Activated CD8-positive, alpha-beta memory T cell treated with anti-CD3 and anti-CD28 coated beads, Interleukin-2, amount 50 U/mL, for 1 hour (primary cell): ENCODE results near the gene KNG1.
"Not testable (repeated sequence)": the region's sequence is repeated elsewhere in the genome, so short reads cannot be mapped to it uniquely, and the experiment has no call there.

ENCODE experiments used
- DNase-seq: peaks from one replicate; pipeline ENCODE4 v3.0.0-alpha.2; 2020; ENCODE audit errors: extremely low read depth

The KNG1 gene

DNA sequence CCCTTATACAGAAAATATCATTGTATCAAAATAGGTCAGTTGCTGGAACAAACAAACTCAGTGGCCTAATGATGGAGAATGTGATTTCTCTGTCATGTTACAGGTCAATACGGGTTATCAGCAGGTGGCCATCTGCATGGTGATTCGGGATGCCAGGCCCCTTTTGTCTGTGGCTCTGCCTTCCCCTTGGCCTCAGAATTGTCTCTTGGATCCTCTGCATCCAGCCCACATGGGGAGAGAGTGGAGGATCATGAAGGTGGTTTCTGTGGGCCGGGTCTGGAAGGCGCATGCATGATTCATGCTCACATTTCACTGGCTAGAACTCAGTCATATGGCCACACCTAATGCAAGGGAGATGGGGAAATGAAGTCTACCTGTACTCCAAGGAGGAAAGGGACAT, 6.5 kb upstream of the KNG1 start:
- DNase-seq, result not testable (repeated sequence)

DNA sequence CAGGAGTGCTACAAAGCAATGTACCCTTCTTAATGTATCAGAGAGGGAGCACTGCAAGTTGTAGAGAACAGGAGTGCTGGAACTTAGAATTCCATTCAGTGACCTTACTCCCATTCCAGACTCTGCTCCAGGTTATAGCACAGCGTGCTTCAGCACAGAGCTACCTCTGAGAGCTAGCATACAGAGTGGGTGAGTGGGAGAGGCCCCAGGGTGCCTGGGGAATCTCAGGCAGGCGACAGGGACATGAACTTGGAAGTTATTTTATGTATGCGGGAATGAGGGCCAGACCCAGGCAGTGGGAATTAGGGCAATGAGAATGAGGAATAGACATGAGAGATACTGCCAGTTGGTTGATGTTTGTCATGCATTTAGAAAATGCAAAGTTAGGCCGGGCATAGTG, 3.7 kb upstream of the KNG1 start:
- DNase-seq, result no peak

DNA sequence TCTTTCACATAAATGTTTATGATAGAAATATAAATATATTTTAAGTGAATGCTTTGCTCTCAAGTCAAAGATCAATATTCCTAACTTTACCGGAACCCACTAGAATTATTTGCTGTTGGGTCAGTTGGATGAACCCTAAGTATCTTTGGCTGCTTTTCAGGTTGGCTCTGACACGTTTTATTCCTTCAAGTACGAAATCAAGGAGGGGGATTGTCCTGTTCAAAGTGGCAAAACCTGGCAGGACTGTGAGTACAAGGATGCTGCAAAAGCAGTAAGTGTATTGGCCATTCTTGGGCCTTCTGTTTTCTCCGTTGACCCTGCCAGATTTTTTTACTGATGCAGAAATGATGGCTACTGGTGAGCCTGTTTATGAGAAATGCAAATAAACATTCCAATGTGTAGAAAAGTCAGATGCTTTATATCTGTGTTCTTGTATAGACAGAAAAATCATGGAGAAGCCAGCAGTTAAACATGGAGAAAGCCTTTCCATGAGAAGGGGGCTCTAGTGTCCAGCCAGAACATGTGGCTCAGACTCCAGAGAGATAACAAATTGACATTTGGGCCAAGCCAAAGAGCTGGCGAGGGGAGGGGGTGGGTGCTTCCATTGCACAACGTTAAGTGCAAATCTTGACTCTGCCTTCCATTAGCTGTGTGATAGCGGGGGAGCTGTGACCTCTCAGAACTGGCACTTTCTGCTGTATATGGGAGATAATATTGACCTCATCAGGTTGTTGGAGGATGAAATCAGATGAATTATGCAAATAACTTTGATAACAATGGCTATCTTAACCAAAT, 3.0 kb downstream of the KNG1 start:
- no peak for DNase-seq

DNA sequence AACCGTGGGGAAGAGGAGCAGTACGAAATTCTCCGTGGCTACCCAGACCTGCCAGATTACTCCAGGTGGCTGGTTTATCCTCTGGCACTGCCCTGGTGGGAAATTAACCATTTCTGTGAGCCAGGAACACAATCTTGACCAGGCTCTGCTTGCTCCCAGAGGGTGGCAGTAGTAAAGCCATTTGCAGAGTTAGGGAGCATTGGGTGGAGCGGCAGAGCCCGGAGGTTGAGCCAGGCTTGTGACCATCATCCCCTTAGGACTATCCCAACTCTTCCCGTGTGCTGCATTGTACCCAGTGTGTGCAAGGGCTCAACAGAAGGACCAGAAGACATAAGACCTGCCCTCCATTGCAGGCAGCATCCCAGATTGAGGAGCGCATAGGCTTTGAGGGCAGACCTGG, 5.3 kb downstream of the KNG1 start:
- DNase-seq, result no peak

DNA sequence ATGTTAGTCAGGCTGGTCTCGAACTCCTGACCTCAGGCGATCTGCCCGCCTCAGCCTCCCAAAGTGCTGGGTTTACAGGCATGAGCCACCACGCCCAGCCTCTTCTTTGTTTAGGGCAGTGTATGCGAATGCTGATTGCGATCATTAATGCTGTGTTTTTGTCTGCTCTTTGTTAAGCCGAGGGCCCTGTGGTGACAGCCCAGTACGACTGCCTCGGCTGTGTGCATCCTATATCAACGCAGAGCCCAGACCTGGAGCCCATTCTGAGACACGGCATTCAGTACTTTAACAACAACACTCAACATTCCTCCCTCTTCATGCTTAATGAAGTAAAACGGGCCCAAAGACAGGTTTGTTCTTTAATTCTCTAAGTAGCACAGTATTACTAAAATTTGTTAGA, 7.8 kb downstream of the KNG1 start:
- no peak for DNase-seq

DNA sequence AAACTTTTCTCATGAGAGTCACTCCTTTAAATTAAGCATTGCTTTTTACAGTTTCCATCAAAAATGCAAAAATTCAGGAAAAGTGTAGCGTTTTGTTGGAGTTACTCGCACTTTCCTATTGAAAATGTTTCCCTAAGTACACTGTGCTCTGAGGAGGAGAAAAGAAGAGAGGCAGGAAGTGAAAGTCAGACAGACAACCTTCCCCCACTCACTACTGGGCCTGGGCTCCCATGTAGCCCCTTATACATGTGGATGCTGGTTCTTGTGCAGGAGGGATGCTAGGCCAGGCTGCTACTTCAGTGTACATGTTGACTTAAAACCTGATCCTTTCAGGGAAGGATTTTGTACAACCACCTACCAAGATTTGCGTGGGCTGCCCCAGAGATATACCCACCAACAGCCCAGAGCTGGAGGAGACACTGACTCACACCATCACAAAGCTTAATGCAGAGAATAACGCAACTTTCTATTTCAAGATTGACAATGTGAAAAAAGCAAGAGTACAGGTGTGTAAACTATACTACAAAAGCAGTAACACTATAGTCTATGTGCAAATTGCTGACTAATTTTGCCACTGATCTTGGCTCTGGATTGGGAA, 15.1 kb downstream of the KNG1 start:
- DNase-seq, result no peak

DNA sequence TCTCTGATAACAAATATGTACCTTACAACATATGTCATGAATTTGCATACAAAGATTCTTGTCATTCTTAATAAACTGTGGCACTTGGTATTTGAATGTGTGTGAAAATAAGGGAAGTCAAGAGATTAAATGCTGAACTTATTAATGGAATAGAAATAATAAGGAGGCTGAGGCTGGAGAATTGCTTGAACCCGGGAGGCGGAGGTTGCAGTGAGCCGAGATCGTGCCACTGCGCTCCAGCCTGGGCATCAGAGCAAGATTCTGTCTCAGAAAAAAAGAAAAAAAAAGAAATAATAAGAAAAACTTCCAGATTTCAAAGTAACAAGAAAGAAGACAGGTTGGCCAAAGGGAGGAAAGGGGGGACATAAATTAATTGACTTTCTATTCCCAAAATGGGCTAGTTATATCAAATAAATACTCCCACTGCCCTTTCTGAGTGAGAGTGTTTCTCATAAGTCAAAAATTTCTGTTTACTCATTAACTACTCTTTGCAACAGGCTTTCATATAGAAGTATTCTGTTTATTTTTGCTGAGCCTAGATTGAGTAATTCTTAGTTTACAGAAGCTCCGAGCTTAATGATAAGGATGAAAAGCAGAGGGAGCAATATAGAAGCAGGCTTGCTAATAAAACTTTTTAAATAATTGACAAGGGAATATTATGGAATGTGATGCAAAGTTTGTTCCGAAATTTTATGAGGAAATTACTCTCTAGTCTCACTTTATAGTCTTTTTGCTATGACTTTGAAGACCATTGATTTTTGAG, 25.6 kb downstream of the KNG1 start:
- no peak for DNase-seq

DNA sequence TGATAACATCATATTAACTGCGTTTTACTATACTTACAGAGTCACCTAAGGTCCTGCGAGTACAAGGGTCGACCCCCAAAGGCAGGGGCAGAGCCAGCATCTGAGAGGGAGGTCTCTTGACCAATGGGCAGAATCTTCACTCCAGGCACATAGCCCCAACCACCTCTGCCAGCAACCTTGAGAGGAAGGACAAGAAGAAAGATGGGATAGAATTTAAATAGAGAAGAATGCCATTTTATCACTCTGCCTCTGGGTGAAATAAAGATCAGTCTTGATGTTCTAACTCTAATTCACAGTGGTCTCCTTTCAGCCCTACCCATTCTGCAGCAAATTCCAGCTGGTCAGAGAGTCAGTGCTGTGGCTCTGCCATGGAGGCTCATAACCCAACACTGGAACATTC, 26.5 kb downstream of the KNG1 start:
- no peak for DNase-seq

DNA sequence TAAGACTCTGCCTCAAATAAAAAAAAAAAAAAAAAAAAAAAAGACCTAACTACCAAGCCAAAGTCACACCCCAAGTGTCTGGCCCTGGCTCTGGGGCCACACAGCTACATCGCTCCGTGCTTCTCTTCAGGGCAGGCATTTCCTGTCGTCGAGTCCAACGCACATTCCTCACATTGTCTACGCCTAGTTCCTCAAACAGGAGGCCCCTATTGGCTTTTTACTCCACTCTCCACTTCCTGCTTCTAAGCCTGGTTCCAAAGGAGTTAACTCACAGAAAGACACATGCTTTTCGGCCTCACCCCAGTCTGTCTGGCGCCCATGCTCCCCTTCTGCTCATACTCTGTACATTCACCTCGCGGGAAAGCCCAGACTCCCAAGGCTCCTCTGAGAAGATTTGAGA, 28.8 kb downstream of the KNG1 start:
- no peak for DNase-seq

DNA sequence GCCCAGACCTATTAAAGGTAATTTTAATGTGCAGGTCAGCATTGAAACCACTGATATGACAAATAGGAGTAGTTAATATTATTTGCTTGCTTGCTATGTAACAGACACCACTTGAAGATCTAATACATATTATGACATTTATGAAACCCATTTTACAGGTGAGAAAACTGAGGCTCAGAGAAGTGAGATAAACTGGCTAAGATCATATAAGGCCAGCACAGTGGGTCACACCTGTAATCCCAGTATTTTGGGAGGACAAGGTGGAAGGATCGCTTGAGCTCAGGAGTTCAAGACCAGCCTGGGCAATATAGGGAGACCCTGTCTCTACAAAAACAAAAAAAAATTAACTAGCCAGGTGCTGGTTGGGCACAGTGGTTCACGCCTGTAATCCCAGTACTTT, 33.2 kb downstream of the KNG1 start:
- DNase-seq, result no peak

DNA sequence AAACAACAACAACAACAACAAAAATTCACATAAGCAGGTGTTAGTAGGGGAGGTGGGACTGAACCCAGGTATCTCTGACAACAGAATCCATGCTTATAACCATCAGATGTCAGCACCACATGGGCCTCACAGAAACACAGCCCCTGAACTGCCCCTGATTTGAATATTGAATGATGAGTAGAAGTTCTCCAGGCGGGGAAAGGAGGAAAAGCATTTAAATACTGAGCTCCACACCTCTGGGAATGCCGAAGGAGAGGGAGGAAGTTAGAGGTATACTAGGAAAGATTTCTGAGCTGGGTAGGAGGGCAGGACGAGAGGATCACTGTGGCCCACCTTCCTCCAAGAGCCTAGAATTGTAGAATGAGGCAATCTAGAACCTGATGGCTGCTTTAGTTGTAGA, 34.3 kb downstream of the KNG1 start:
- no peak for DNase-seq

DNA sequence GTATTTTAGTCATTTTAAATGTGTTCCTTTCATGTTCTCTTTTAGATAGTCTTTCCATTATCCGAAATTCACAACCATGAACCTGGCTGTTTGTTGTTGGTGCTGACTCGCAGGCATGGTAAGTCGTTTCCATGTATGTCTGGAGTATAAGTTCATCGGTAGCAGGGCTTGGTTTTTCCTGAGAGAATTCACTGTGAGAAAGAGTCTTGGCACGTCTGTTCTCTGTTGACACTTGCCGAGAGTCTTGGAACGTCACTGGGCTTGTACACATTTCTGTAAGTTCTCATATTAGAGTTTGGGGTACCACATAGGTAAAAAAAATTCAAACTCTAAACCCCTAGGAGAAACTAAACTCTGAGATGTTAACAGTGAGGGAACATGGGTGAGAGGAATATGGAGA, 36.8 kb downstream of the KNG1 start:
- no peak for DNase-seq

DNA sequence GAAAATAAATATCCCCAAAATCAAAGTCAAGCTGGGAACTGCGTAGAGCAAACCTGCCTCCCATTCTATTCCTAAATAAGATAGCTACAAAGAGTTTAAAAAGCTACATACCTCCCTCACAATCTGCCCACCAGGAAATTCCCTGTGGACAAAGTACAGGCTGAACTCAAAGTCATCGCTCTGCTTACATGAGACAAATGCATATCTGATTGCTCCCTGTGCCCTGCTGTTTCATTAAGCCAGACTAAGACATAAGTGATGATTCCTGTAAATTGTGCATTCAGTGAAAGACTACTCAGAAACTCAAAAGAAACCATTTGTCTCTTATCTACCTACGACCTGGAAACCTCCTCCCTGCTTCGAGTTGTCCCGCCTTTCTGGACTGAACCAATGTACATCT, 37.7 kb downstream of the KNG1 start:
- DNase-seq, result no peak

DNA sequence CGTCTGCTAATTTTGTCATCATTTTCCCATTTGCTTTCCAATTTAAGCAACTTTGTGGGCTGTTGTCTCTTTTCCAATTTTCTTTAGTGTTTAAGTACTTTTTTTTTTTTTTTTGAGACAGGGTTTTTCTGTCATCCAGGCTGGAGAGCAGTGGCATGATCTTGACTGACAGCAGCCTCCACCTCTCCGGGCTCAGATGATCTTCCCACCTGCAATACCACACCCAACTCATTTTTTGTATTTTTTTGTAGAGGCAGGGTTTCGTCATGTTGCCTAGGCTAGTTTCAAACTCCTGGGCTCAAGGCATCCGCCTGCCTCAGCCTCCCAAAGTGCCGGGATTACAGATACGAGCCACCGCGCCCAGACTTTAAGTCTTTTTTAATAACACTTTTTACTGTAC, 40.1 kb downstream of the KNG1 start:
- DNase-seq, result no peak

DNA sequence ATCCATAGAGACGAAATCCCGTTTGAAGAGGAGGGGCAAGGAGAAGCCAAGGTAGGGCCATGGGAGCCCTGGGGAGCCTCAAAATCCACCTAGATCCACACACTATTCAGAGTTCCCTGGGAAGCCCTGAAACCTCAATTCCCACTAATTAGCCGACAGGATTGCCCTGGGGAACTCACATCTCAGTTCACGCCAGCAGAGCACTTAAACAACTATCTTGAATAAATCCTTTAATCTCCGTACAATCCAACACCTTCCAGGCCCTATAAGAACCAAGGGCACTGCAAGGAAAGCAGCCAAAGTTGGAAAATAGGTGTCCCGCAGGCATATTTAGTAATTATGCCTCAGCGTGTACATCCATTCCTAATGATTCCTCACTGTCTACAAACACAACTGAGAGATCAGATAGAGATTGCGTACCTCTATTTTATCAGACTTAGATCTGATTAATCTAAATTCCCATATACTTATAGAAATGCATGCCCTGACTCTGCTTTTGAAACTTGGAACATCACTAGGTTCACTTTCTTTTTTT, 40.6 kb downstream of the KNG1 start:
- DNase-seq, result no peak

DNA sequence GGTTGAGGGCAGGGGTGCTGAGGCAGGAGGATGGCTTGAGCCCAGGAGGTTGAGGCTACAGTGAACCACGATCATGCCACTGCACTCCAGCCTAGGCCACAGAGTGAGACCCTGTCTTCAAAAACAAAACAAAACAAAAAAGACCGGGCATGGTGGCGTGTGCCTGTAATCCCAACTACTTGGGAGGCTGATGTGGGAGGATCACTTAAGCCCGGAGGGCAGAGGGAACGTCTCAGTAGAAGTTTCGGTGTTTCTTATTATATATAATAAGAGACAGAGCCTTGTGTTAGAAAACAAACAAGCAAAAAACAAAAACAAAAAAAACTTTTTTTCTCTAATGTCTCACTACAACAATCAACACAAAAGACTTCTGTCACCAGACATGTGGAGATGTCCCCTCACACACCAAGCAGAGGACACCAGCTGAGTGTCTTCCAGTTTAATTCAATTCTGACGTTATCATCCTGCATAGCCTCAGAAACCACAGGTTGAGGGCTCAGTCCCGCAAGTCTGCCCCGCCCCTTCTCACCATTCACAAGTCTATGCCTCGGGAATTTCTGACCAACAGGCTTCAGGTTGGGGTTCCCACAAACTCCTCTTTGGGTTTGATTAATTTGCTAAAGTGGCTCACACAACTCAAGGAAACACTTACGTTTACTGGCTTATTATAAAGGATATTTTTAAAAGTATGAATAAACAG, 42.2 kb downstream of the KNG1 start:
- no peak for DNase-seq

DNA sequence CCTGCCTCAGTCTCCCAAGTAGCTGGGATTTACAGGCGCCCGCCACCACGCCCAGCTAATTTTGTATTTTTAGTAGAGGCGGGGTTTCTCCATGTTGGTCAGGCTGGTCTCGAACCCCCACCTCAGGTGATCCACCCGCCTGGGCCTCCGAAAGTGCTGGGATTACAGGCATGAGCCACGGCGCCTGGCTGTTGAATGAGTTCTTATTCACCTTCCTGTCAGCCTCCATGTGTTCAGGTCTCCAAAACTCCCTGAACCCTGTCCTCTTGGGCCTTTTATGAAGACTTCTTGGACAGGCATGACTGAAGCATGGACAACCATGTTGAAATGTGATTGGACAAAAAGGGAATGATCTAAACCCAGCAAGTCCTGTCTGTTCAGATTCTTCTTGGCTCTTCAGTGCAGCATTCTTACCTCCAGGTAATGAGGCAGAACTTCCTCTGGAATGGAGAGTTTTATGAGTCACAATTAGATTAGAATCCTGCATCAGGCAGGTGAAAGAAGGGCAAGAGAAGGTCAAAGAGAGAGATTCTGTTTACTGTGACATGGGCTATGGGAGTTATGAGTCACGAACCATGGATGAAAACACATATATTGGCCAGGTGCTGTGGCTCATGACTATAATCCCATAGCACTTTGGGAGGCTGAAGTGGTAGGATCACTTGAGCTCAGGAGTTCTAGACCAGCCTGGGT, 43.1 kb downstream of the KNG1 start:
- no peak for DNase-seq

DNA sequence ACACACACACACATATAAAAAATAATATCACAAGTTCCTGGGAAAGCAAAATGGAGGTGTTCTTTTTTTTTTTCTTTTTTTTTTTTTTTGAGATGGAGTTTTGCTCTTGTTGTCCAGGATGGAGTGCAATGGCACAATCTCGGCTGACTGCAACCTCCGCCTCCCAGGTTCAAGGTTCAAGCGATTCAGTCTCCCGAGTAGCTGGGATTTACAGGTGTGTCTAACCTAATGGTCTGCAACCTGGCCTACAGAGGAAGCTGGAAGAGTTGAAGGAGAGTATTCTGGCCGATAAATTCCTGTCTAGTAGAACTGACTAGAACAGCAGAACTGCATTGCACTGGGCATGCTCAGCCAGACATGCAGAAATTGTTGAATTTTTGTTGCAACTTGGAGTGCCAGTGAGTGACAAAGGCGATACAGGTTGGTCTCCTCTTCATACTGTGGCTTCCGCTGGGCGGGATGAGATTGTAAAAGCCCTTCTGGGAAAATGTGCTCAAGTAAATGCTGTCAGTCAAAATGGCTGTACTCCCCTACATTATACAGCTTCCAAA, 43.8 kb downstream of the KNG1 start:
- DNase-seq, result no peak

DNA sequence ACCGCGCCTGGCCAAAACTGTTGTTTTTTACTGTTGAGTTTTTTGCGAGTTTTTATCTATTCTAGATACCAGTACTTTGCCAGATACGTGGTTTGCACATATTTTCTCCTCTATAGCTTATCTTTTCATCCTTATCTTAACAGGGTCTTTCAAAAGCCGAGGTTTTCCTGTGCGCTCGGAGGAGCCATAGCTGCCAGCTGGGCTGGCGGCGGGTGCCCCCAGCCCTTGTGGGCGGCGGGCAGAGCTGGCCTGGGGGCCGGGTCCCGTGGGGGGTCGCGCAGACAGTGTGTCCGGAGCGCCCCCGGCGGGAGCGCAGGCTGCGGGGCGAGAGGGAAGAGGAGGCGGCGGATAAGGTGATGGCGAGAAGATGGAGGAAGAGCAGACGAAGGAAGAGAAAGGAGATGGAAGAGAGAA, 55.1 kb downstream of the KNG1 start:
- no peak for DNase-seq

DNA sequence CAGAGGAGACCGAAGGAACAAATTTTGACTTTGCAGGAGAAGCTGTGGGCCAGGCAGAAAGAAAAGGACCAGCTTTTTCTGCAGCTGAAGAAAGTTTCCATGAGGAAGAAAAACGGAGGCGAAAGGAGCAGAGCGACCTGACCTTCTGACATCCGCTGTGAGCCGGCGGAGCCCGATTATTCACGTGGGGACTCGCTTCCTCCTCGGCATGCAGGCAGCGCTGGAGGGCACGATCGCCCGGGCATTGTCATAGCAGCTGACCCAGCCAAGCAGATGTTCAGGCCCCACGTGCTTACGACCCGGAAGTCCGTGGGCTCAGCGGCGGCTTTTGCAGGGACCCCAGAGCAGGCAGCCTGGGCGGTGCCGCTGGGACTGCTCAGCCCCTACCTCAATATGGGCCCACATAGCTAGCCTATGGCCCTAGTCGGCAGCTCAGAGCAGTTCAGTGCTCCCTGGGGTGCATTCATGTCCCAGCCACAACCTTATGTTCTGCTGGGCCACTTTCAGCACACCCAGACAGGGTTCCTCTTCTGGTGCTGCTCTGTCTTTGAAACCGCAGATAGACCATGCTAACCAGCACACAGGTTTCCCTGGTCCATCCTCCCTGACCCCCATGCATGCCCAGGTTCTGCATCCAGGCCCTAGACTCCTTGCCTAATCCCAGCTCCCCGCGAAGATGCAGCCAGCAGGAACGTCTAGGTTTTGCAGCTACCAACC, 55.7 kb downstream of the KNG1 start:
- DNase-seq, result peak; percentile 13

DNA sequence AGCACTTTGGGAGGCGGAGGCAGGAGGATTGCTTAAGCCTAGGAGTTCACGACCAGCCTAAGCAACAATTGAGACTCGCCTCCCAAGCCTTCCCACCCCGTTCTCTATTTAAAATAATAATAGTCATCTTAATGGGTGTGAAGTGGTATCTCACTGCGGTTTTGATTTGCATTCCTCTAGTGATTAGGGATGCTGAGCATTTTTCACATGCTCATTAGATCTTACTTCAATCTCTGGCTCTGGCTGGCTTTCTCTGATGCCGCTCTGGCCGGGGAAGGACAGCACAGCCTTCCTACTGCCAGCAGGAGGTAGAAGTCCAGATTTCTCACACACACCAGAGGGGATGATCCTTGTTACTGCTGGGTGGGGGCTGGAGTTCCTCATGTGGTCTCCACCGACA, 58.8 kb downstream of the KNG1 start:
- DNase-seq, result no peak
